K562 (cell line): ENCODE data around the gene LYPD5.

ENCODE experiments used
- CTCF ChIP-seq, 3 experiments: IDR thresholded peaks in 2 of 3; conservative IDR thresholded peaks in 1 of 3; 2 replicates each; pipeline ENCODE4 v1.5.1; 2011 to 2012; ENCODE audit warnings: low read length in 3 of 3, mild to moderate bottlenecking in 3 of 3, control low read depth in 2 of 3, improper control_type of control experiment in 1 of 3, inconsistent platforms in 1 of 3, low read depth in 1 of 3, mixed read lengths in 1 of 3, moderate library complexity in 1 of 3; ENCODE audit not compliant: insufficient read depth in 2 of 3
- ZNF311 ChIP-seq: fragments of 250-450 bp; sonication (Bioruptor Pico); IDR thresholded peaks from 2 replicates; pipeline ENCODE4 v1.4.0; 2020; ENCODE audit warnings: mild to moderate bottlenecking, moderate library complexity

- TF ChIP-seq CTCF (IDR thresholded peaks at IDR 0.05 in 2 of 3, conservative IDR thresholded peaks at IDR 0.05 in 1 of 3; ENCODE audit: insufficient read depth in 2 of 3, low read depth in 1 of 3, low read length in 3 of 3): no peak
- no peak for TF ChIP-seq ZNF311 (CRISPR knock-in tag)
Measured at GRCh38 chr19:43767818-43768217, 34.4 kb downstream of the LYPD5 start.
